Right atrium auricular region (tissue), 2 donors: Measurements from ENCODE around the gene NRP1. TPM values are rescaled to one million over a fixed set of nuclear protein-coding genes. Genes with fewer than 3 reads are reported as not detected.
A peak's percentile ranks its signal among the peaks of the same experiment; 100 is the strongest.

Experiments
- DNase-seq: peaks from one replicate; pipeline ENCODE4 v3.0.0-alpha.2; 2019; ENCODE audit warnings: low spot score
- H3K27ac ChIP-seq, 2 donors: fragments of 200-600 bp; sonication (generic); 1 replicate in 1 of 2; 2 replicates in 1 of 2; pipeline ENCODE4 v1.5.1; 2016 to 2019
- H3K27me3 ChIP-seq, 2 donors: fragments of 200-600 bp; sonication (generic); one replicate each; pipeline versions ENCODE4 v1.5.1 to v1.6.0; 2017 to 2019
- H3K36me3 ChIP-seq: fragments of 200-600 bp; sonication (generic); one replicate; pipeline ENCODE4 v1.5.1; 2016
- H3K4me1 ChIP-seq, 2 donors: fragments of 200-600 bp; sonication (generic); one replicate each; pipeline versions ENCODE4 v1.5.1 to v1.6.0; 2017 to 2019
- H3K4me3 ChIP-seq, 2 donors: fragments of 200-600 bp; sonication (generic); 1 replicate in 1 of 2; 2 replicates in 1 of 2; pipeline ENCODE4 v1.5.1; 2017 to 2019; ENCODE audit warnings: mild to moderate bottlenecking in 1 of 2, moderate library complexity in 1 of 2
- H3K9me3 ChIP-seq, 2 donors: fragments of 200-600 bp; sonication (generic); one replicate each; pipeline ENCODE4 v1.5.1; 2019
- total RNA-seq, 2 donors: library from RNA; depleted of rRNA; stranded (reverse); fragments of >200 nt; gene quantifications; one replicate each; pipeline ENCODE4 v1.1.0, GENCODE V29; 2016
- TF ChIP-seq, protein P1 (sequence below), 2 donors: fragments of 200-600 bp; sonication (generic); IDR thresholded peaks; one replicate each; pipeline ENCODE4 v1.5.1; 2019; ENCODE audit warnings: antibody characterized with exemption in 2 of 2

Gene NRP1
- total RNA-seq, 2 donors from 2014 or later: 54.6 to 83.1 TPM

DNA sequence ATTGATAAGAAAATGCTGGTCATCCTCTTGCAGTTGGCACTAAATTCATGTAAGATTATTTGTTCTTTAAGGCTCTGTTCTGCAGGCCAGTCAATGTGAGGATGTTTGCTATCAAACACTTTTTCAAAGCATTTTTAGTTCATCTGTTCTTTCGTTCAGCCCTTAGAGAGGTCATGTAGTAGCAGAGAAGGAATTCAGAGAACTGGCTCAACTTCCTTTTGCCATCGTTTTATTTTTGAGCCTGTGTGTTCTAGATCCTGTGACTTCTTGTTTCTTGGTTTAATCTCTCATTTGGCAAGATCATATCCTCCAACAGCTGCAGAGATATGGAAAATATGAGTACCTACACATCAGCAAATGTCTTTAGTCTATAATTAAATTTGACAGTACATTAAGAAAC, 184.3 kb downstream of the NRP1 start:
- Histone ChIP-seq H3K4me3 (no peak overlapping the region), H3K4me1 (peaks cover 0 to 6% of the 10 kb centered on the region in 2 donors), H3K27ac (peak overlapping the region in 1 of 2 donors; percentile 37), H3K36me3 (no peaks in the 10 kb centered on the region), H3K27me3 (no peaks in the 10 kb centered on the region), H3K9me3 (no peaks in the 10 kb centered on the region)
- no peak for DNase-seq
- TF ChIP-seq, protein P1, sequence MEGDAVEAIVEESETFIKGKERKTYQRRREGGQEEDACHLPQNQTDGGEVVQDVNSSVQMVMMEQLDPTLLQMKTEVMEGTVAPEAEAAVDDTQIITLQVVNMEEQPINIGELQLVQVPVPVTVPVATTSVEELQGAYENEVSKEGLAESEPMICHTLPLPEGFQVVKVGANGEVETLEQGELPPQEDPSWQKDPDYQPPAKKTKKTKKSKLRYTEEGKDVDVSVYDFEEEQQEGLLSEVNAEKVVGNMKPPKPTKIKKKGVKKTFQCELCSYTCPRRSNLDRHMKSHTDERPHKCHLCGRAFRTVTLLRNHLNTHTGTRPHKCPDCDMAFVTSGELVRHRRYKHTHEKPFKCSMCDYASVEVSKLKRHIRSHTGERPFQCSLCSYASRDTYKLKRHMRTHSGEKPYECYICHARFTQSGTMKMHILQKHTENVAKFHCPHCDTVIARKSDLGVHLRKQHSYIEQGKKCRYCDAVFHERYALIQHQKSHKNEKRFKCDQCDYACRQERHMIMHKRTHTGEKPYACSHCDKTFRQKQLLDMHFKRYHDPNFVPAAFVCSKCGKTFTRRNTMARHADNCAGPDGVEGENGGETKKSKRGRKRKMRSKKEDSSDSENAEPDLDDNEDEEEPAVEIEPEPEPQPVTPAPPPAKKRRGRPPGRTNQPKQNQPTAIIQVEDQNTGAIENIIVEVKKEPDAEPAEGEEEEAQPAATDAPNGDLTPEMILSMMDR (IDR thresholded peaks at IDR 0.05): no peak

DNA sequence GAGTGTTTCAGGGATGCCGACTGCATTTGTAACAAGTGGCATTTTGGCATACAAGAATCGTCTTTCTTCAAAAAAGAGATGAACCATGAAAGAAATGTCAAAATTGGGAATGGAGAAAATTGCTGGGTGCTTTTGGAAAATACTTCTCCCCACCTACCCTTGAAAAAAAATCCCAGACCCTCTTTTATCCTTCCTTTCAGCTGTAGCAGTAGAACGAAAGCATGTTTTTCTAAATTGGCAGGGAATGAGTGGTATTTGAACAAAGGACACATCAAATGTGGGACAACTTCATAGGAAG, 187.5 kb downstream of the NRP1 start:
- Histone ChIP-seq H3K9me3 (no peaks in the 10 kb centered on the region), H3K4me1 (peaks cover 0 to 8% of the 10 kb centered on the region in 2 donors), H3K4me3 (no peak overlapping the region), H3K27me3 (no peaks in the 10 kb centered on the region), H3K27ac (no peak overlapping the region), H3K36me3 (no peaks in the 10 kb centered on the region)
- TF ChIP-seq, protein P1 (IDR thresholded peaks at IDR 0.05): no peak
- DNase-seq: no peak

DNA sequence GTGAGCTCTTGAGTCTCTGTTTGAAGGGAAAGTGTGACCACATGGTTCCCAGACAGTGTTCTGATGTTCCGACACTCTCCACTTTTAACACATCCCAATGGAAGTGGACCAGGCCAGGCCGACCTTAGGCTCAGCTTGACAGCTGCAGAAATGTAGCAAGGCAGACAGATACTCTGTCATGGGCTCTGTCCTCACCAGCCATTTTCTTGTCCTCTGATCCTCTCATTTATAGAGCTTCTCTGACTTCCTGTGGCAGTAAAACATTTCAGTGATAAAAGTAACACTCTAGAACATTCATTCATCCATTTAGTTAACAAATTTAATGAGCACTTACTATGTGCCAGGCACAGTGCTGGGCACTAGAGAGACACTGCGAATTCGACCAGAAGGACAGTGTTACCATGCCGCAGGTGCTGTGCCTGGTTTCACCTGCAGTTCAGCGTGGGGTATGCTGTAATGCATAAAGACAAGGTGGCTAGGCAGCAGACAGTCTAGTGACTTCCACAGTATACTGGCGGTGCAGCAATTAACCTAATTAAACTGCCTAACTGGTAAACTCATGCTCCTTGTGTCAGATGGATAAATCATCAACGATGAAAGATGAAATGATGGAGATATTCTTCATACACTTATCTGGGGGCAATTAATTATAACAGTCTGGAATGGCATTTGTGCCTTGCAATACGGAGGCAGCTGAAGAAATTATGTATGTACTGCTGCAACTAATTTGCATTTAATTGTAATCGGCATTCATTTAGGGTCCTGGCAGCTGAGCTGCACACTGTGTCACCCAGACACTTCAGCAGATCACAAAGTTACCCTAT, 188.1 kb downstream of the NRP1 start:
- H3K27me3 ChIP-seq: no peaks in the 10 kb centered on the region
- no peak overlapping the region for H3K4me3 ChIP-seq
- TF ChIP-seq, protein P1 (IDR thresholded peaks at IDR 0.05): no peak
- DNase-seq: no peak
- H3K27ac ChIP-seq: no peak overlapping the region
- H3K4me1 ChIP-seq: peaks cover 0 to 8% of the 10 kb centered on the region in 2 donors
- H3K9me3 ChIP-seq: no peaks in the 10 kb centered on the region
- H3K36me3 ChIP-seq: no peaks in the 10 kb centered on the region

DNA sequence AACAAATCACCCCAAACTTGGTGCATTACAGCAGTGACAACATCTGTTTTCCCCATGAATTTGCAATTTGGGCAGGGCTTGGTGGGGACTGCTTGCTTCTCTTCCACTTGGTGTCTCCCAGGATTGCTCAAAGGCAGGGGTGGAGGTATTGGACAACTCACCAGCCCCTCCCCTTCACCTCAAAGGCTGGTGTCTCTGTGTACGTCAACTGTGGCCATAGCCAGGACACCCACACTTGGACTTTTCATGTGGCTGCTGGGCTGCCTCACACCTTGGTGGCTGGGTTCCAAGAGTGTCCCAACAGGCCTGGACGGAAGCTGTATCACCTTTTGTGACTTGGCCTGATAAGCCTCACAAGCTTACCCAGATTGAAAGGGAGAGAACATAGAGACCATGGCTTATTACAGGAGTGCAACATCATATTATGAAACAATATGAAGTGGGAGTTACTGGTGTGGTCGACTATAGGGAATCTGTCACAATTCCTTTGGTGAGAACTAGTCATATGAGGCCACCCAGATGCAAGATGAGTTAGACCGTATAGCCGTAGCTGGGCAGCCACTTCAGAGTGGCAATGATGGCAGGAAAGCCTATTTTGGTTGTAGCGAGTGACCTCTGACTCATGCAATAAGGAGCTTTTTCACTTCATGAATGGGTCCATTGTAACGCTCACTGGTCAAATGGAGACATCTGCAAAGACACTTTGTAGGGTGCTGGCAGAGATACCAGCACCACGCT, 188.8 kb downstream of the NRP1 start:
- no peaks in the 10 kb centered on the region for H3K9me3 ChIP-seq
- no peak overlapping the region for H3K27ac ChIP-seq
- TF ChIP-seq, protein P1 (IDR thresholded peaks at IDR 0.05): no peak
- H3K27me3 ChIP-seq: no peaks in the 10 kb centered on the region
- H3K36me3 ChIP-seq: no peaks in the 10 kb centered on the region
- no peak overlapping the region for H3K4me3 ChIP-seq
- no peak for DNase-seq
- peaks cover 0 to 8% of the 10 kb centered on the region in 2 donors for H3K4me1 ChIP-seq

DNA sequence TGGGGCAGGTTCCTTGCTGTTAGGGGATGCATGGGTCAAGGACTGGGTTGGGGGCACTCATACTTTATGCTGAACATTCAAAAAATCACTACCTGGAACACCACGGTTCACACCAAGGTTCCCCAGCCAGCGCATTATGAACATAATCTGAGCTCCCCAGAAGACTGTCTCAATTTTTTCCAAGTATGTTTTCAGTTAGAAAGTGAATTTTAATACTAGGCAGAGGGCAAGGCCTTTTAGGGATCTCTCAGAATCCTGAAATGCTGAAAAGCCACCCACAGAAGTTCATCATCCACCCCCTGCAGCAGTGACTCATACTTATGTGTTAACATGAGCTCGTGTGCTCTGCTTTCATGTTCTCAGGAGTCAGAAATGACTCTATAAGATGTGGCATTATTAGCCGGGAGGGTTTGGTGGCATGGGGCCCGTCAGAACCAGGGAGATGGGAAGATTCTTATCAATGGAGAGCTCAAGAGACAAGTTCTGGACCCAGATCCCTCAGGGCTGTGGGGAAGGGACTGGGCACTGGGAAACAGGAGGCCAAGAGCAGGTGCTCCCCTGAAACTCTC, 191.2 kb downstream of the NRP1 start:
- no peaks in the 10 kb centered on the region for H3K27me3 ChIP-seq
- no peak overlapping the region for H3K4me3 ChIP-seq
- no peak for DNase-seq
- TF ChIP-seq, protein P1 (IDR thresholded peaks at IDR 0.05): no peak
- no peaks in the 10 kb centered on the region for H3K9me3 ChIP-seq
- H3K4me1 ChIP-seq: peaks cover 0 to 8% of the 10 kb centered on the region in 2 donors
- H3K36me3 ChIP-seq: no peaks in the 10 kb centered on the region
- H3K27ac ChIP-seq: peak overlapping the region; percentile 4 to 8
